Right ventricle myocardium inferior (tissue), 1 donor: ENCODE results near the gene LBHD1. TPM values are rescaled to one million over a fixed set of nuclear protein-coding genes. Genes with fewer than 3 reads are reported as not detected.
A peak's percentile ranks its signal among the peaks of the same experiment; 100 is the strongest.

Source experiments
- ATAC-seq: fragments of 200-7000 bp; cut with Tn5 transposase; one replicate; pipeline ENCODE4 v1.9.1; 2020; ENCODE audit warnings: mild to moderate bottlenecking, moderate library complexity
- DNase-seq: peaks from one replicate; pipeline ENCODE4 v3.0.0; 2021; ENCODE audit errors: missing footprints
- intact Hi-C: fragments of 100-400 bp; cut with DNase I; formaldehyde crosslinking; loops from one replicate; pipeline ENCODE4 v1.11.0; 2022
- long read RNA-seq: library from polyadenylated mRNA; unstranded; transcript quantifications from one replicate; pipeline ENCODE4 v2.0.0, GENCODE V29; 2021
- total RNA-seq: library from RNA; stranded (reverse); fragmentation: NEBNext Ultra II Directional; extraction: Animal tissue kit (Norgen Biotek cat#: 25700); gene quantifications from one replicate; pipeline ENCODE4 v1.2.1, GENCODE V29; 2021
- donor health status: DM: no; HTN: yes; CAD: no; lungs with severe emphysema.

LBHD1 gene
- total RNA-seq = 1.8 TPM
- long read RNA-seq, partial matches to known transcripts = 1 of 1 reads
- long read RNA-seq, other reads (novel, unspliced or antisense) = 0 of 1 reads

DNA sequence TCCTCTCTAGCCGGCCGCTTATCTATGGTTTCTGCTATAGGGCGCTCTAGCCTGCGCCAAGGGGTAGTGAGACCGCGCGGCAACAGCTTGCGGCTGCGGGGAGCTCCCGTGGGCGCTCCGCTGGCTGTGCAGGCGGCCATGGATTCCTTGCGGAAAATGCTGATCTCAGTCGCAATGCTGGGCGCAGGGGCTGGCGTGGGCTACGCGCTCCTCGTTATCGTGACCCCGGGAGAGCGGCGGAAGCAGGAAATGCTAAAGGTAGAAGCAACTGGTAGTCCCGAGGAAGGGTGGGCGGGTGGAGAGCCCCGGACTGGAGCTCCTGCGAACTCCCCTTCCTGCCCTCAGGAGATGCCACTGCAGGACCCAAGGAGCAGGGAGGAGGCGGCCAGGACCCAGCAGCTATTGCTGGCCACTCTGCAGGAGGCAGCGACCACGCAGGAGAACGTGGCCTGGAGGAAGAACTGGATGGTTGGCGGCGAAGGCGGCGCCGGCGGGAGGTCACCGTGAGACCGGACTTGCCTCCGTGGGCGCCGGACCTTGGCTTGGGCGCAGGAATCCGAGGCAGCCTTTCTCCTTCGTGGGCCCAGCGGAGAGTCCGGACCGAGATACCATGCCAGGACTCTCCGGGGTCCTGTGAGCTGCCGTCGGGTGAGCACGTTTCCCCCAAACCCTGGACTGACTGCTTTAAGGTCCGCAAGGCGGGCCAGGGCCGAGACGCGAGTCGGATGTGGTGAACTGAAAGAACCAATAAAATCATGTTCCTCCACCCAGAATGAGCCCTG is at the start of gene LBHD1, which contains the start of gene UQCC3:
LBHD1 (minus strand) TSS at position 660 of the 782 bp plus-strand sequence. CDS start 2,236 bp downstream, outside the sequence.
UQCC3 (plus strand) TSS at position 66 of the 782 bp plus-strand sequence; CDS start at position 139, 73 bp downstream.
- intact Hi-C loops = no loop called here
- peak; percentile 87 for ATAC-seq
- peak; percentile 88 for DNase-seq

DNA sequence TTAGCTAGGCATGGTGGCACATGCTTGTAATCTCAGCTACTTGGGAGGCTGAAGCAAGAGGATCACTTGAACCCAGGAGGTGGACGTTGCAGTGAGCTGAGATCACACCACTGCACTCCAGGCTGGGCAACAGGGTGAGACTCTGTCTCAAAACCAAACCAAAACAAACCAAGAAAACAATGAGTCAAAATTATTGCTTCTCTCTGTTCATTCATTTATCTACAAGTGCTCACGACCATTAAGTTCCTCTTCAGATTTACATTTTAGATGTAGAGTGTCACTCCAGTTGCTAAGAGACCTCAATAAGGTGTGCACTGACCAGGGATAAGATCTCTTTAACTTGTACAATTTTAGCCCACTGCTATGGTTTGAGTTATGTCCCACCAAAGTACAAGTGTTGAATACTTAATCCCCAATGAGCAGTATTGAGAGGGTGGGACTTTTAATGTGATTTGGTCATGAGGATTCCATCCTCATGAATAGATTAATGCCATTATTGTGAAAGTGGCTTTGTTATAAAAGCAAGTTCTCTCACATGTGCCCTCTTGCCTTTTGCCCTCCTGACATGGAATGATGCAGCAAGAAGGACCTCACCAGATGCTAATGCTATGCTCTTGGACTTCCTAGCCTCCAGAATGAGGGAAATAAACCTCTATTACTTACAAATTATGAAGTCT is 47.4 kb upstream of the LBHD1 start:
- intact Hi-C loops = no loop called here
- ATAC-seq (no peak), DNase-seq (no peak)

DNA sequence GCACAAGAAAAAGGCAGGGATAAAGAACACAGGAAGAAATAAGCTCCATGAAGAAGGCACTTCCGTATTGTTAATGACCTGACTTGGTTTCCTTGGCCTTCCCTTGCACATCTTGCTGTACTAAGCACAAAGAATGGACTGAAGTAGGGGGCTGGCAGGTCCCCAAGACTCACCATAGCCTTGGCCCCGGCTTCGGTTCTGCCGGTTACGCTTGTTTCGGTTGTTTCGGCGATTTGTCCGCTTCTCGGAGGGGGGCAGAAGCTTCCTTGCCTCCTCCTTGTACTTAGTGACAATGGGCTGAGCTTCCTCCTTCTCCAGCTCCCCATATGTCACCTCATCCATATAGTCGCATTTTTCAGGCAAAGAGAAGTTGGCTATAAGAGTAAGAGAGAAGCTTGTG is 44.7 kb upstream of the LBHD1 start:
- ATAC-seq (no peak), DNase-seq (no peak)
- intact Hi-C loops = no loop called here

DNA sequence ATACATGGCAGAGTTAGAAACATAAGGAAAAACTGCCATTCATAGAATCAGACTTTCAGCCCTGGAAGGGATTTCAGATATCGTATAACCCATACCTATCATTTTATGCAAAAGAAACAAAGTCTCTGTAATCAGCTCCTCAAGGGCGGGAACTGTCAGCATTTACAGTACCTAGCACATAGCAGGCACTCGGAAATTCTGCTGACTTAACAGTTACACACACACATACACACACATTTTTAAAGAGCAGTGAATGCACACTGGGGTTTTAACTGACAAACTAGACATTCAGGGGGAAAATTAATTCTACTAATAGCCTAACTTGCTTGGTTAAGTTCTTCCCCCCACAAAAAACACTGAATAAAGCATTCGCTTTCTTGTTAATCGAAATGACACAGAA is 44.1 kb upstream of the LBHD1 start:
- DNase-seq = no peak
- no peak for ATAC-seq
- intact Hi-C loops = no loop called here

DNA sequence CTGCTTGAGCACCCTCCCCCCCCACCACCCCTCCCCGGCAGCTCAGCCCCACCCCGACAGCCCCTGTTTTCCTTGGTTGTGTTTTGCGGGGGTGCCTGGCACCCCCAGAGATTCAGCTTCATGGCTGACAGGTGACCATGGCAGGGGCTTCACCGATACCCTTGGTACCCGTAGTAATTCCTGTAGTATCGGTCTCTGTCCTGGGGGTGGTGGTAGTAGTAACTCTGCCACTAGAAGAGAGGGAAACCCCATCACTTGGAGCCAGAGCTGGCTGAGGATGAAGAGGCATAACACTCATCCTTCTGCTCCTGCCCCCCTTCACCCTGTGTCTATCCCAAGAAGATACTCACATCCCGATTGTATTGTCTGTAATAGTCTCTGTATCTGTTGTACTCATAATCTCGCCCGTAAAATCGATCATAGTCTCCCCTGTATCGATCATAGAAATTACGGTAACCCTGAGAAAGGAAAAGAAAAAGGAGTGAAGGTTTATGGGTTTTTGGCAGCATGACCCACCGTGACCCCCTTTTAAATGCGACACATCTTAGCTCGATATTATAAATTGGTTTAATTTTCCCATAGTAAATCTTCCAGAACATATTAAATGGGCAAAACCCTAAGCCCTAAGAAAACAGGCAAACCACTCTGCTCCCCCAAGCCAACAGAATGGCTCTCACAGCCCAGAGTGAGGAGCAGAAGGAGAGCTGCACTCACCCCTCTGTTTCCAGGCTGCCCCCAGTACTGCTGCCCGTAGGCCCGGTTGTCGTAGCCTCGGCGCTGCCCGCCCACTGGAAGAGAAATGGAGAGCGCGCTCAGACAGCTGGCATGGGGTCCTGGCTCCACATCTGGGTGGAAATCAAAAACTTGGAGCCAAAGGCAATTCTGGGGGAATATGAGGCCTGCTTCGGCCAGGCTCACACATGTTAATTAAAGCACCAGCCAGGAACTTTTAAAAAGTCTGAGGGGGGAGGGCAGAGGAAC is 43.4 kb upstream of the LBHD1 start:
- intact Hi-C loops = no loop called here
- no peak for DNase-seq
- ATAC-seq = no peak

DNA sequence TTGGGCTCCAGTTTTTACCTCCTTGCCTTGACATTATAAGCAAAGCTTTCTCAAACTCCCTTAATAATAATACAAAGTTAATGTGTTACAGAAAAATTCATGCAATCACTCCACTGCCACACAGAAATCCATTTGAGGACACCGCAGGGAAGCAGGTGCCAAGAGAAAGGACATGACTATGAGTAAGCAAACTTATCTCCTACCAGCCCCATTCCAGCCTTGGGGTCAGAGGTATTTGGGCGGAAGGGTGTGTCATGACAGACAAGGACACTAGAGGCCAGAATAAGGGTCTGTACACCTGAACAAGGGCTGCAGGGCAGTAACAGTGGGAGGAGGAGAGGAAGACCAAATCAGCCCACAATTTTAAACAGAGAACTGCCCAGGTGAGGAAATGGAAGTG is 41.3 kb upstream of the LBHD1 start:
- ATAC-seq = no peak

DNA sequence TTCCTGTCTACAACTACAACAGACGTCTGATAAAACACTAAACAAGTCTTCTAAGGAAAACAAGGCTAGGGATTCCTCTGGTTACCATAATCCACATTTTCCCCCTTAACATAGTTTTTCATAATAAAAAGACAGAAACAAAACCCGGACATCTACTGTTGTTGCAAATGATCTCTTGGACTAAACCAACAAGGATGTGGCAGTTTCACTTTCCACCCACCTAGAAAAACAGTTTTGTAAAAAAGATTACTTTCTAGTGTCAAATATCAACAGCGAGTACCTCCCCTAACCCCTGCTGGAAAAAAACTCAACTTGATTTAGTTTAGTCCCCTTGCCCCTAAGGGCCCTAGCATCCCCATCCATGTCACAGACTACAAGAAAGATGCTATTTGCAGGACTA is 40.8 kb upstream of the LBHD1 start:
- no peak for DNase-seq
- intact Hi-C loops = no loop called here
- no peak for ATAC-seq

More for the DNA sequence above, 41.3 kb upstream of the LBHD1 start:
- no peak for DNase-seq
- intact Hi-C loops = no loop called here

DNA sequence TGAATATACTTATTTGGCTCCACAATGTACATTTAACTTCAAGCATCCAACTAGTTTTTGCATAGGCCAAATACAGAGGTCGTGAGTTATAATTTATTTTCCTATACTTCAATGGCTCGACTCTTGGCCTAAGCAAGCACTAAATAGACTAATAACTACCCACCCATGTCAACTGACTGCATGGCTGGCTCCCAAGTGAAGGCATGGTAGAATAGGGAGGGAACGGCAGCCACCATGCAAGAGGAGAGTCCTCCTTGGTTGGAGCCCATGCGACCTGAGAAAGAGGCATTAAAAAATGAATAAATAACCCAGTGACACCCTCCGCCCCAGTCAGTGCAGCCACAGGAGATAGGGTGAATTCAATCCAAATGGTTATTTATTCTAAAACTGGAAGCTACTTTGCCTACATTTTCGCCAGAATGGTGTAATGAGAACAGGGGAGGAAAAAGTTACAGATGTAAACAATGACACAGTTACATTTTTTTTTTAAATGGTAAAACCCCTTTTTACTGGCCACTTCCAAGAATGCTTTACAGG is 40.3 kb upstream of the LBHD1 start:
- ATAC-seq = no peak
- intact Hi-C loops = no loop called here

DNA sequence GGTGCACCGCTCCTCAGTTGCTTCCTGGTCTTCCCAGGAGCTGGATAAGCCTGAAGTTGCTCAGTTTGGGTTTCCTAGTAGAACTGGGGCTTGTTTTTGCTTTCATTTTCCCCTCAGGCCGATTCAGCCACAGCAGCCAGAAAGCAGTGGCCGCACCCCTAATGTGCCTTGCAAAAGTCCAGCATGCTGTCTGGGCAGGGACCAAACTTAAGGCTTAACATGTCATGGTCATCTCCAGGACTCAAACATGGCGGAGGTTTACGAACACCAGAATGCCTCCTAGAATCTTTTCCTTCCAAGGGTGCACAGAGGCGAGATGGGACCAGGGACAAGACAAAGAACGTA is 37.9 kb upstream of the LBHD1 start:
- intact Hi-C loops = no loop called here
- DNase-seq (no peak), ATAC-seq (no peak)

More for the DNA sequence above, 40.3 kb upstream of the LBHD1 start:
- no peak for DNase-seq

DNA sequence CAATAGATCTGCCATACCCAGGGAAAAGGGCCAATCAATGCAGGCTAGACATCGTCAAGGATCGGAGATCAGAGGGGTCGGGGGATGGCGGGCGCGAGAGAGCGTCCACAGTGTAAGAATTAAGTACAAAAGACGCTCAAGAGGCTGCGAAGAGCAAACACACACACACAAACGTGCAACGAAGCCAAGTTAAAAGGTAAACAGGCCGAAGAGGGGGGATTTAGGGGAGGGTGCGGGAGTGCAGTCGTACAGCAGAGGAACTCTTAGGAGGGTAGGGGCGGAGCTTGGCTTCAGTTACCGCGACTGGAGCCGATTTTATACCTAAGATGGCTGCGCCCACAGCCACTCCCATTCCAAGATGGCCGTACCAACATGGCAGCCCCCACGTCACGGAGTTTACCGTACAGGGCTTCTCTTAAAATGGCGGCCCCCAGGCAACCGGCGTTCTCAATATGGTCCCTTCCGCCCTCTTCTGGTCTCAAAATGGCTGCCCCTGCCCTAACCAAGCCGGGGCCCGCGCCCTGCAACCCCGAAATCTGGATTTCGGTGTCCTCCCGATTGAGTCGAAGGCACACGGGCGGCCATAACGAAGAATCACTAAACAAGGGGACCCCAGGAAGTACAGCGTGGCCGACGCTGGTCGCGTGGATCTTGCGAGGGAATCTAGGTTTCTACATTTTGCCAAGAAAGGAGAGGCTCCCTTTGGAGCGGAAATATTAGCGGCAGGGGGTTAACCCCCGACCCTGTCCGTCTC is 37.4 kb upstream of the LBHD1 start:
- DNase-seq (peak; percentile 99), ATAC-seq (peak; percentile 88)
- intact Hi-C loops = loop anchor here (2.0 to 10.0 kb wide), 5 partner anchors 17 to 131 kb away; partner anchors contain the start of genes C11orf98, CSKMT, HNRNPUL2 and TMEM179B

DNA sequence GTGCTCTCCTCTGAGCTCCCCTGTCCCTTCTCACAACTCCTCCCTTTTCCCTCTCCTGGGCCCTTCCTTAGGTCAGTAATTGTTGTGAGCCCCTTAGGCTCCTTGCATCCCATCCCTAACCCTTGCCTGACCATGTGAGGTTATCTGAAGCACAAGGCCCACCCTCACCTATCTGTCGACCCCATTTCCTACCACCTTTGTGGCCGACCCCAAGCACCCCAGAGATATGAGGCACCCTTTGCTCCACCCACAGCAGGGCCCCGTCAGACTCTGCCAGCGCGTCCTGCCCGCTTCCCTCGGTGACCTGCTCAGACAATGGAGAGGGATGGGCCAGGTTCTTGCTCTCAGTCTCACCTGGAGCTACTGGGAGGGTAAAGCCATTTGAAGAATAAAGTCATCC is 36.7 kb upstream of the LBHD1 start:
- ATAC-seq (no peak), DNase-seq (no peak)
- intact Hi-C loops = loop anchor here (2.0 to 10.0 kb wide), 5 partner anchors 18 to 132 kb away; partner anchors contain the start of genes C11orf98, CSKMT, HNRNPUL2 and TMEM179B

DNA sequence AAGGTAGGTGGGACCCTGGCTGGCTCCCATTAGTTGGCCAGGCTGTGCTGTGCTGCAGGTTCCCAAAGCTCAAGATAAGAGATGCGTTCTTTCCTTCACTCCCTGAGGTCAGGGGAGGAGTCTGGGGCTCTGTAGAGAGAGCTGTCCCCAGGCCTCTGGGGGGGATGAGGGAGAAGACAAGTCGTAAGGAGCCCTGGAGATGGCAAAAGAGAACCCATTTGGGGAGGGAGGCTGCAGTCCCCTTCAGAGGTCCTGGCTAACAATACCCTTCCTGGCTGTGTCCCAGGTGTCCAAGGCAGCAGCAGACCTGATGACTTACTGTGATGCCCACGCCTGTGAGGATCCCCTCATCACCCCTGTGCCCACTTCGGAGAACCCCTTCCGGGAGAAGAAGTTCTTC is 36.3 kb upstream of the LBHD1 start:
- no peak for ATAC-seq
- no peak for DNase-seq
- intact Hi-C loops = loop anchor here (2.0 to 10.0 kb wide), 5 partner anchors 18 to 132 kb away; partner anchors contain the start of genes C11orf98, CSKMT, HNRNPUL2 and TMEM179B

DNA sequence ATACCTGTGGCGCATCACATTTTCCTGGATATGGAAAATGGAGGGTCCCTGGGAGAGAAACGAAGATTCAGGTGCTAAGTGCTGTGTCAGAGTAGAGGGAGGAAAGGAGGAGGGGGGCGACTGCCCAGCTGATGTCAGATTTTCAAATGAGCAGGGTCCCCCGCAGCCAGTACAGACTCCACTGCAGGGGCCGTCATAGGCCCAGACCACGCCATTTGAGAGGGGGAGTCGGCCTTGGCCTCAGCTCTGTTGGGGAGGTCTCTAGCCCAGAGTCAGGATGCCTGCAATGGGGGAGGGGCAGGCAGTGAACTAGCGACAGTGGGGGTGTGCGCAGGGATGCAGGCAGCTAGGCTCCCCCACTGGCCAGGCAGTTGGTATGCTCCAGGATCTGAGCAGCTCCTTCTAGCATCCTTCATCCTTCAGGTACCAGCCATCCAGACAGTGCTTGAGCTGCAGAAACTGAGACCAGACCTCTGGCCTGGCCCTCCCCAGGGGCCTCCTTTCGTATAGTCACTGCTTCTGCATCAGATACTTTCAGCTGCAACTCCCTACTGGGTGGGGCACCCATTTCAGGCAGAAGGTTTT is 35.3 kb upstream of the LBHD1 start, which contains the start of the genes BSCL2 and GNG3:
BSCL2 (minus strand) TSS at position 148 of the 585 bp plus-strand sequence. CDS start 229 bp downstream, outside the sequence.
GNG3 (plus strand) TSS at position 400 of the 585 bp plus-strand sequence. CDS start 620 bp downstream, outside the sequence.
- intact Hi-C loops = loop anchor here (5.0 to 10.0 kb wide), 2 partner anchors 40 to 113 kb away; partner anchors contain the start of genes C11orf98, CSKMT and TUT1
- ATAC-seq (no peak), DNase-seq (no peak)

DNA sequence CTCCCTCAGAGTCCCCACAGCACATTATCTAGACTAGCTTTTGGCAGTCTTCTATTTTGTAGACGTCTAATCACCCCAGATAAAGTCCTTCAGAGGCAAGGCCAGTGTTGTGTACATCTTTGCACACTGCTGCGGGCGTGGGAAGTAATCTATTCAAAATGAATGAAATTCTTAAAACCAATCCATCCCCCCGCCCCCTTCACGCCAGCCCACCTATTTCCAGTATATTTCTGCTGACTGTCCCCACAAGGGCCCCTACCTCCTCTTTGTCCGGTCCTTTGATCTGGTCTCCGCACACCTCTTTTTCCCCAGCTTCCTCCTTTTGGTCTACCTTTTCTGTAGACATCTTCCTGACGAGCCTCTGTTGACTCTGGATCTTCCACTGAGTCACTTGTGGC is 34.8 kb upstream of the LBHD1 start:
- ATAC-seq = no peak
- DNase-seq = no peak
- intact Hi-C loops = loop anchor here (5.0 to 10.0 kb wide), 2 partner anchors 40 to 112 kb away; partner anchors contain the start of genes C11orf98, CSKMT and TUT1

DNA sequence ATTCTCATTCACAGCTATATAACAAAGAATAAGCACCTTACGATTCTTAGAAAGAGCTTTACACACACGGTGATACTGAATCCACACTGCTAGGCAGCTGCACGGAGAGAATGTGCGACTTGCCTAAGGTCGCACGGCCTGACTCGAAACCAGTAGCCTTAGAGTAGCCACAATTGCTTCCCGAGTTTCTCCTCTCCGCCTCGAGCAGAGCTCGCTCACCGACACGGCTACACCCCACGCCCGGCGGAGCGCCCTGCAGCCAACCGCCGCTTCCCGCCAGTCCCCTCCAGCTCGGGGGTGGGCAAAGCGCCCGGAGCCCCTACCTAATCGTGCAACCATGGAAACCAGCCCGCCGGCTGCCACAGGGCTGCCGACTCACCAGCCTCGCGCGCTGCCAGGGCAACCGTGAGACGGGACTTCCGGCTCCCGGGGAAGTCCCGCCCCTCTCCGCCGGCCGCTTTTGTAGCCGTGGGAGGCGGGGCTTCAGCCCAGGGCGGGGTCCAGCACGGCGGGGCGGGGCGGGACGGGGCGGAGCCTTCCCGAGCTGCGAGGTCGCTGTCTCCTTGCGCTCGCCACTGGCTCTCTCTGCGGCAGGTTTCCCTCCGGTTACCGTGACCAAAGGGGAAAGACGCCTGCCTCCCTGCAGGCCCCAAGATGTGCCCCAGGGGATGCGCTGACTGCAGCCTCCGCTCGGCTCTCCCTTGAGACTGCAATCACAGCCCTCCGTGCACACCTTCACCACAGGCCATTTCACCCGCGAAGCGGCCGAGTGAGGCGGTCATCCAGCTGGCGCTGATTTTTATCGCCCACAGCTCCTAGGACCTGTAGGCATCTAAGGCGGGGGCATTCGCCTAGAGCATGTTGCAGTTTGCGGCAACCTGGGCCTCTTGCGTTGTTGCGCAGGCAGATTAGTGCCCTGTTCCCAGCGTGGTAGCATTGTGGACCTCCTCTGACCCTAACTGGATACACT is 34.1 kb upstream of the LBHD1 start:
- peak; percentile 98 for DNase-seq
- ATAC-seq = peak; percentile 88
- intact Hi-C loops = loop anchor here (5.0 to 10.0 kb wide), 2 partner anchors 39 to 111 kb away; partner anchors contain the start of genes C11orf98, CSKMT and TUT1
